ENCODE data around the gene DYNC1H1.

The DYNC1H1 gene

GRCh38 chr14:102095231-102095870, 131.0 kb downstream of the DYNC1H1 start:
- peak; percentile 35 for DNase-seq

- DNase-seq = peak; percentile 99
Measured at GRCh38 chr14:102095871-102096568, 131.6 kb downstream of the DYNC1H1 start.

DNA sequence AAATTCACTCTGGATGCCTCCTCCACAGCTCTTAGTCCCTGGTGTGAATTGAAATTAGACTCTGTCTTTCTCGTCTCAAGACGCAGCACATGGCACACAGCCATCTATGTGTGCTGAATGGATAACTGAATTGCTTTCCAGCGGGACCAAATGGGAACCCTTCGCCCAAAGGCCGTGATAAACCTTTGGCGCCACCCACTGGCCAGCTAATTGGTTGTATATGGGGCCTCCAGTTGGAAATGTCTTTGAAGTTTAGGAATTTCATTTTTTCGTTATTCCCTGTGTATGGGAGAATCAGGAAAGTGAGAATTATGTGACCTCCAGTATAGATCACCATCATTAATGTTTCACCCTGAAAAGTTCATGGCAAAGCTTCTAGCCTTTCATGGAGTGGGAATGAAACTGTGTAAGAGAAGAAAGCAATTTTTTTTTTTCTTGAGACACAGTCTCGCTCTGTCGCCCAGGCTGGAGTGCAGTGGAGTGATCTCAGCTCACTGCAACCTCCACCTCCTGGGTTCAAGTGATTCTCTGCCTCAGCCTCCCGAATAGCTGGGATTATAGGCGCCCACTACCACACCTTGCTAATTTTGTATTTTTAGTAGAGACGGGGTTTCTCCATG, 132.3 kb downstream of the DYNC1H1 start:
- no peak for DNase-seq

DNA sequence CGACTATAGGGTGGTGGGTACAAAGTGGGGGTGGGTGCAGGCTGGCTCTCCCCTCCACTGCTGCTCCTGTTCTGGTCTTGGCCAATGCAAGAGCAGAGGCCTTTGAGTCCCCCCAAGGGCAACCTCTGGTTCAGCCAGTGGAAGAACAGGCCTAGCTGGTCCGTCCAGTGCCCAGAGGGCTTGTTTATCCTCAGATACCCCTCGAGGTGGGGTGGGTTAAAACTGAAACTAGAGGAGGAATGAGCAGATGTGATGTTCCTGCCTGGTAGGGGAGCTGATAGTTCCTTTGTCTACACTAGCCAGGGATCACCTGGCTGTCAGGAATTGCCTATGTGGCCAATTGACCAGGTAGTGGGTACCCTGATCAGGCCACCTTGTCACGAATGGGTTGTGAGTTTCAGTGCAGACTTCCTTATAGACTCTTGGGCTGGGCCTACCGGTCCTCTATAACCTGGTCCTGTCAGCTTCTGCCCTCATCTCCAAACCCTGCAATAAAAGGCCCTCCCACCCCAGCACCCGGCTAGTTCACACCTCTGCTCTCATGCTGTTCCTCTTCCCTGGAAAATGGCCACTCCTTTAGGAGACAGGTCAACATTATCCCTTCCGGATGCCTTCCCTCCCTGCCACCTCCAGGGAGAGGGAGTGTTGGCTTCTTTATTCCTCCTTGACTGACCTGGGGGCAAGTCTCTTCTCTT, 133.2 kb downstream of the DYNC1H1 start:
- DNase-seq = peak; percentile 61

DNA sequence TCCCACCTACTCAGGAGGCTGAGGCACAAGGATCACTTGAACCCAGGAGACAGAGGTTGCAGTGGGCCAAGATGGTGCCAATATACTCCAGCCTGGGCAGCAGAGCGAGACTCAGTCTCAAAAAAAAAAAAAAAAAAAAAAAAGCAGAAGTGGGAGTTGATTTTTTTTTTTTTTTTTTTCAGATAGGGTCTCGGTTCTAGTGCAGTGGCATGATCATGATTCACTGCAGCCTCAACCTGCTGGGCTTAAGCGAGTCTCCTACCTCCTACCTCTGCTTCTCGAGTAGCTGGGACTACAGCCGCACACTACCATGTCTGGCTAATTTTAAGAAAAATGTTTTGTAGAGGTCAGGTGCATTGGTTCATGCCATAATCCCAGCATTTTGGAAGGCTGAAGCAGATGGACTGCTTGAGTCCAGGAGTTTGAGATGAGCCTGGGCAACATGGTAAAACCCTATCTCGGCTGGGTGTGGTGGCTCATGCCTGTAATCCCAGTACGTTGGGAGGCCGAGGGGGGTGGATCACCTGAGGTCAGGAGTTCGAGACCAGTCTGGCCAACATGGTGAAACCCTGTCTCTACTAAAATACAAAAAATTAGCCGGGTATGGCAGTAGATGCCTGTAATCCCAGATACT, 138.8 kb downstream of the DYNC1H1 start:
- no peak for DNase-seq

- no peak for DNase-seq
Measured at GRCh38 chr14:102105369-102105768, 141.0 kb downstream of the DYNC1H1 start.

Data from DMS79 treated with DMSO at 0.1 percent for 48 hours (cell line).